HCT116 (cell line): ENCODE data around the gene SLC27A1. TPM values are rescaled to one million over a fixed set of nuclear protein-coding genes. Genes with fewer than 3 reads are reported as not detected.

ENCODE experiments used
- ATAC-seq: fragments of 200-7000 bp; cut with Tn5 transposase; 2 replicates; pipeline ENCODE4 v1.9.1; 2020; ENCODE audit warnings: mild to moderate bottlenecking, moderate library complexity
- BruUV-seq: library from RNA; stranded (reverse); fragments of 400-500 nt; replicated peaks from 2 replicates; lab custom pipeline; 2021; lab: Mats Ljungman, UMichigan
- CTCF ChIA-PET: fragments of 300-600 bp; sonication (Branson Sonifier 250); formaldehyde crosslinking; loops from one replicate; lab custom pipeline; 2021; ENCODE audit warnings: antibody characterized with exemption; lab: Charles Lee
- POLR2A ChIA-PET: fragments of 300-600, 350-600 bp; sonication (Branson Sonifier 250); formaldehyde crosslinking; loops from one replicate; lab custom pipeline; 2021; ENCODE audit warnings: antibody characterized with exemption; lab: Charles Lee
- RAD21 ChIA-PET, 2 experiments: fragments of 300-600 bp; sonication (Branson Sonifier 250); formaldehyde crosslinking; loops; one replicate each; lab custom pipeline; 2023; ENCODE audit warnings: low total read pairs in 2 of 2; ENCODE audit not compliant: uncharacterized antibody in 2 of 2, unreplicated experiment in 2 of 2, low non-redundant PET in 1 of 2; lab: Charles Lee
- DNase-seq: peaks from one replicate; pipeline ENCODE4 v3.0.0-alpha.2; 2010; ENCODE audit warnings: low read depth, low spot score
- H2AFZ ChIP-seq: fragments of 200-600 bp; shearing (Covaris generic), sonication (generic); 2 replicates; pipeline ENCODE4 v1.6.1; 2017; ENCODE audit warnings: low read depth, mixed run types, mixed read lengths, antibody characterized with exemption, low read length; ENCODE audit not compliant: poor library complexity, severe bottlenecking
- H3K27ac ChIP-seq: 2 replicates; pipeline ENCODE4 v1.5.1; 2012; ENCODE audit warnings: low read depth, low read length
- H3K27me3 ChIP-seq: fragments of 200-600 bp; sonication (generic); 2 replicates; pipeline ENCODE4 v1.6.1; 2016; ENCODE audit warnings: mixed run types, low read length, mixed read lengths; ENCODE audit not compliant: insufficient read depth
- H3K36me3 ChIP-seq, 2 experiments: fragments of 200-500 bp in 1 of 2; fragments of 200-600 bp in 1 of 2; sonication (Bioruptor generic) in 1 of 2; sonication (generic) in 1 of 2; 2 replicates each; pipeline versions ENCODE4 v1.5.1 to v1.6.1; 2014 to 2016; ENCODE audit warnings: low read length in 2 of 2, inconsistent platforms in 1 of 2, mixed read lengths in 1 of 2, mixed run types in 1 of 2; ENCODE audit not compliant: insufficient read depth in 2 of 2, control insufficient read depth in 1 of 2
- H3K4me1 ChIP-seq, 2 experiments: fragments of 200-600 bp in 1 of 2; sonication (generic) in 1 of 2; 2 replicates each; pipeline versions ENCODE4 v1.5.1 to v1.6.1; 2012 to 2017; ENCODE audit warnings: low read length in 2 of 2, inconsistent platforms in 1 of 2, mild to moderate bottlenecking in 1 of 2, mixed read lengths in 1 of 2, mixed run types in 1 of 2, moderate library complexity in 1 of 2; ENCODE audit not compliant: insufficient read depth in 2 of 2, control insufficient read depth in 1 of 2
- H3K4me2 ChIP-seq: fragments of 200-600 bp; sonication (generic); 2 replicates; pipeline ENCODE4 v1.6.1; 2017; ENCODE audit warnings: mixed run types, low read length, mixed read lengths
- H3K4me3 ChIP-seq, 2 experiments: fragments of 200-600 bp in 1 of 2; sonication (generic) in 1 of 2; replicated peaks in 1 of 2; 2 replicates each; pipeline ENCODE4 v1.5.1; 2011 to 2016; ENCODE audit warnings: low read length in 2 of 2, control low read depth in 1 of 2, low read depth in 1 of 2, mild to moderate bottlenecking in 1 of 2, mixed read lengths in 1 of 2, mixed run types in 1 of 2
- H3K79me2 ChIP-seq: fragments of 200-600 bp; sonication (generic); 2 replicates; pipeline ENCODE4 v1.6.1; 2017; ENCODE audit warnings: mild to moderate bottlenecking, mixed run types, low read length, moderate library complexity, mixed read lengths; ENCODE audit not compliant: insufficient read depth
- H3K9ac ChIP-seq: fragments of 200-600 bp; sonication (generic); 2 replicates; pipeline ENCODE4 v1.6.1; 2016; ENCODE audit warnings: low read length, mixed read lengths
- H3K9me2 ChIP-seq: fragments of 200-600 bp; sonication (generic), shearing (Covaris generic); 2 replicates; pipeline ENCODE4 v1.6.1; 2017; ENCODE audit warnings: mixed run types, mild to moderate bottlenecking, moderate library complexity; ENCODE audit not compliant: insufficient read depth
- H3K9me3 ChIP-seq, 2 experiments: fragments of 200-500 bp in 1 of 2; fragments of 200-600 bp in 1 of 2; sonication (Bioruptor generic) in 1 of 2; sonication (generic) in 1 of 2; 2 replicates each; pipeline ENCODE4 v1.6.1; 2014 to 2017; ENCODE audit warnings: low read length in 2 of 2, mixed read lengths in 2 of 2, inconsistent platforms in 1 of 2, low read depth in 1 of 2, mild to moderate bottlenecking in 1 of 2, mixed run types in 1 of 2, moderate library complexity in 1 of 2; ENCODE audit not compliant: control insufficient read depth in 1 of 2, insufficient read depth in 1 of 2
- H4K20me1 ChIP-seq: fragments of 200-600 bp; sonication (generic), shearing (Covaris generic); 2 replicates; pipeline ENCODE4 v1.6.1; 2017; ENCODE audit warnings: mixed run types, mild to moderate bottlenecking, moderate library complexity; ENCODE audit not compliant: insufficient read depth
- ATF3 ChIP-seq: IDR thresholded peaks from 2 replicates; pipeline ENCODE4 v1.6.1; 2012
- CEBPB ChIP-seq: IDR thresholded peaks from 2 replicates; pipeline ENCODE4 v1.6.1; 2012; ENCODE audit warnings: low read depth
- CTCF ChIP-seq, 3 experiments: fragments of 200-600 bp in 1 of 3; sonication (generic) in 1 of 3; IDR thresholded peaks in 2 of 3; conservative IDR thresholded peaks in 1 of 3; 2 replicates each; pipeline ENCODE4 v1.5.1; 2012 to 2017; ENCODE audit warnings: low read depth in 2 of 3, low read length in 2 of 3, antibody characterized with exemption in 1 of 3, borderline replicate concordance in 1 of 3, control low read depth in 1 of 3, mild to moderate bottlenecking in 1 of 3, mixed read lengths in 1 of 3, mixed run types in 1 of 3, moderate library complexity in 1 of 3; ENCODE audit not compliant: insufficient read depth in 1 of 3
- EGR1 ChIP-seq: IDR thresholded peaks from 2 replicates; pipeline ENCODE4 v1.6.1; 2012; ENCODE audit warnings: low read depth
- ELF1 ChIP-seq: IDR thresholded peaks from 2 replicates; pipeline ENCODE4 v1.6.1; 2012; ENCODE audit warnings: low read depth, borderline replicate concordance
- EZH2 ChIP-seq: fragments of 200-600 bp; sonication (generic); IDR thresholded peaks from 2 replicates; pipeline ENCODE4 v1.6.1; 2017; ENCODE audit warnings: antibody characterized with exemption, mixed run types
- EZH2phosphoT487 ChIP-seq: fragments of 200-600 bp; IDR thresholded peaks from 2 replicates; pipeline ENCODE4 v1.6.1; 2018; ENCODE audit warnings: antibody characterized with exemption, borderline replicate concordance
- FOSL1 ChIP-seq: IDR thresholded peaks from 2 replicates; pipeline ENCODE4 v1.6.1; 2012; ENCODE audit warnings: low read depth
- JUND ChIP-seq: IDR thresholded peaks from 2 replicates; pipeline ENCODE4 v1.6.1; 2012
- MAX ChIP-seq: IDR thresholded peaks from 2 replicates; pipeline ENCODE4 v1.6.1; 2012
- POLR2A ChIP-seq: IDR thresholded peaks from 2 replicates; pipeline ENCODE4 v1.7.0; 2011; ENCODE audit warnings: borderline replicate concordance; ENCODE audit not compliant: insufficient read depth, insufficient read length; ENCODE audit errors: extremely low read depth
- POLR2AphosphoS5 ChIP-seq: IDR thresholded peaks from 2 replicates; pipeline ENCODE4 v1.6.1; 2011; ENCODE audit warnings: mild to moderate bottlenecking, low read depth, low read length, moderate library complexity
- RAD21 ChIP-seq: IDR thresholded peaks from 2 replicates; pipeline ENCODE4 v1.6.1; 2012; ENCODE audit warnings: low read depth, mild to moderate bottlenecking
- SIN3A ChIP-seq: IDR thresholded peaks from 2 replicates; pipeline ENCODE4 v1.6.1; 2012; ENCODE audit warnings: low read depth
- SP1 ChIP-seq: IDR thresholded peaks from 2 replicates; pipeline ENCODE4 v1.6.1; 2012; ENCODE audit warnings: low read depth
- SRF ChIP-seq: IDR thresholded peaks from 2 replicates; pipeline ENCODE4 v1.6.1; 2012; ENCODE audit warnings: low read depth
- TCF7L2 ChIP-seq: IDR thresholded peaks from 2 replicates; pipeline ENCODE4 v1.7.0; 2011; ENCODE audit warnings: borderline replicate concordance, inconsistent platforms; ENCODE audit not compliant: insufficient read depth, insufficient read length; ENCODE audit errors: extremely low read depth
- YY1 ChIP-seq: IDR thresholded peaks from 2 replicates; pipeline ENCODE4 v1.6.1; 2011; ENCODE audit warnings: low read length, low read depth, moderate library complexity, mild to moderate bottlenecking; ENCODE audit not compliant: insufficient replicate concordance; ENCODE audit errors: extremely low read depth
- ZBTB33 ChIP-seq: IDR thresholded peaks from 2 replicates; pipeline ENCODE4 v1.6.1; 2011; ENCODE audit warnings: mild to moderate bottlenecking, low read length, moderate library complexity; ENCODE audit not compliant: insufficient replicate concordance; ENCODE audit errors: extremely low read depth
- ZFX ChIP-seq: fragments of 450-650 bp; IDR thresholded peaks from 2 replicates; pipeline ENCODE4 v1.6.1; 2017
- ZNF274 ChIP-seq: fragments of 200-500 bp; sonication (Bioruptor generic); IDR thresholded peaks from 2 replicates; pipeline ENCODE4 v1.6.1; 2014; ENCODE audit warnings: mild to moderate bottlenecking, low read depth, low read length, inconsistent platforms
- intact Hi-C: fragments of 100-400 bp; cut with micrococcal nuclease; formaldehyde crosslinking; loops from 2 replicates; pipeline ENCODE4 v1.10.0; 2022
- total RNA-seq: library from RNA; stranded (reverse); gene quantifications from one replicate; pipeline ENCODE4 v1.2.1, GENCODE V29; 2021; ENCODE audit not compliant: unreplicated experiment

The SLC27A1 gene
- total RNA-seq, 1 experiment from 2014 or later: 22.5 TPM

GRCh38 chr19:17526922-17527321 is 56.6 kb downstream of the SLC27A1 start (continued):
- TF ChIP-seq ELF1: no peak
- TF ChIP-seq CEBPB: no peak
- no peak for TF ChIP-seq TCF7L2
- TF ChIP-seq EZH2: no peak

- no peak overlapping the region for H3K27ac ChIP-seq
- H2AFZ ChIP-seq: no peak overlapping the region
- no peaks in the 10 kb centered on the region for H3K36me3 ChIP-seq
- no peaks in the 10 kb centered on the region for H3K9me3 ChIP-seq
- no peak for ATAC-seq
- no peak overlapping the region for H3K9ac ChIP-seq
- H3K4me2 ChIP-seq: no peak overlapping the region
- POLR2A ChIA-PET: no interaction called here
- DNase-seq: no peak
- no peak for TF ChIP-seq FOSL1
- TF ChIP-seq ATF3: no peak
- TF ChIP-seq JUND: no peak
- no peak for TF ChIP-seq SIN3A
- TF ChIP-seq MAX: no peak
- TF ChIP-seq ZBTB33: no peak
- TF ChIP-seq EZH2: no peak
- TF ChIP-seq CEBPB: no peak
- TF ChIP-seq SP1: no peak
- TF ChIP-seq CTCF (IDR thresholded peaks at IDR 0.05 in 2 of 3, conservative IDR thresholded peaks at IDR 0.05 in 1 of 3; ENCODE audit: borderline replicate concordance in 1 of 3, insufficient read depth in 1 of 3, low read depth in 2 of 3, low read length in 2 of 3): no peak
- no peak for TF ChIP-seq ZNF274
- no peak for TF ChIP-seq EGR1
- no peak for TF ChIP-seq TCF7L2
- TF ChIP-seq POLR2AphosphoS5: no peak
- no peak for TF ChIP-seq POLR2A
- no peak for TF ChIP-seq EZH2phosphoT487
- no peak for TF ChIP-seq ZFX
- no peak for TF ChIP-seq SRF
- no peak for TF ChIP-seq RAD21
- no peak for TF ChIP-seq YY1
- H3K27me3 ChIP-seq: no peaks in the 10 kb centered on the region
- BruUV-seq: no TSS peak
- intact Hi-C loops: no loop called here
- CTCF ChIA-PET: no interaction called here
- H4K20me1 ChIP-seq: no peaks in the 10 kb centered on the region
- H3K4me1 ChIP-seq: peaks cover 3 to 5% of the 10 kb centered on the region in 2 experiments; a peak in 2 of 4 replicates
- no peak overlapping the region for H3K4me3 ChIP-seq
- no peaks in the 10 kb centered on the region for H3K79me2 ChIP-seq
- RAD21 ChIA-PET: no interaction called here
- H3K9me2 ChIP-seq: no peaks in the 10 kb centered on the region
Measured at GRCh38 chr19:17527326-17527725, 57.0 kb downstream of the SLC27A1 start.
